Choroid plexus epithelial cell (primary cell): ENCODE results near the gene ARIH2.

Source experiments
- DNase-seq: peaks from one replicate; pipeline ENCODE4 v3.0.0-alpha.2; 2010; ENCODE audit warnings: low read depth
- H3K4me3 ChIP-seq: 2 replicates; pipeline ENCODE4 v1.5.1; 2011; ENCODE audit warnings: low read depth, mild to moderate bottlenecking, control low read depth, low read length, moderate library complexity
- CTCF ChIP-seq: conservative IDR thresholded peaks from 2 replicates; pipeline ENCODE4 v1.5.1; 2011; ENCODE audit warnings: low read depth, mild to moderate bottlenecking, control low read depth, inconsistent platforms, low read length, moderate library complexity

Gene ARIH2

GRCh38 chr3:48915296-48915695, 3.3 kb upstream of the ARIH2 start:
- H3K4me3 ChIP-seq, result no peak overlapping the region
- no peak for TF ChIP-seq CTCF
- DNase-seq, result peak; percentile 53

GRCh38 chr3:48919215-48920138, 835 bp downstream of the ARIH2 start:
- TF ChIP-seq CTCF, result no peak
- peak; percentile 50 for DNase-seq
- H3K4me3 ChIP-seq, result peak overlapping the region; percentile 80

- DNase-seq, result no peak
- no peak for TF ChIP-seq CTCF
- no peak overlapping the region for H3K4me3 ChIP-seq
Measured at GRCh38 chr3:48926425-48927392, 8.1 kb downstream of the ARIH2 start.

- H3K4me3 ChIP-seq, result no peak overlapping the region
- TF ChIP-seq CTCF, result no peak
- DNase-seq, result peak; percentile 29
Measured at GRCh38 chr3:48927928-48928327, 9.3 kb downstream of the ARIH2 start.

GRCh38 chr3:48928679-48929078, 10.0 kb downstream of the ARIH2 start:
- peak; percentile 47 for DNase-seq
- H3K4me3 ChIP-seq, result no peak overlapping the region
- TF ChIP-seq CTCF, result no peak

GRCh38 chr3:48929358-48930035, 10.9 kb downstream of the ARIH2 start:
- peak; percentile 71 for DNase-seq
- H3K4me3 ChIP-seq, result no peak overlapping the region
- TF ChIP-seq CTCF, result peak; percentile 14
